GM12878 (cell line): ENCODE results near the gene TNFRSF1B. TPM values are rescaled to one million over a fixed set of nuclear protein-coding genes. Genes with fewer than 3 reads are reported as not detected.
A peak's percentile ranks its signal among the peaks of the same experiment; 100 is the strongest.

ENCODE experiments used
- ATAC-seq: fragments of 200-7000 bp; cut with Tn5 transposase; 3 replicates; pipeline ENCODE4 v1.9.1; 2020; ENCODE audit warnings: mild to moderate bottlenecking, moderate library complexity
- BruUV-seq: library from RNA; stranded (reverse); fragments of 400-500 nt; replicated peaks from 2 replicates; lab custom pipeline; 2021; lab: Mats Ljungman, UMichigan
- CTCF ChIA-PET: fragments of 300-600 bp; sonication (Branson Sonifier 250); formaldehyde crosslinking; extraction: SDS; loops from one replicate; lab custom pipeline; 2021; ENCODE audit warnings: inconsistent platforms; lab: Yijun Ruan, JAX
- POLR2A ChIA-PET: fragments of 350-600 bp; formaldehyde crosslinking; extraction: SDS; loops from one replicate; lab custom pipeline; 2021; ENCODE audit warnings: inconsistent platforms; lab: Charles Lee
- RAD21 ChIA-PET: fragments of 300-600 bp; sonication (Branson Sonifier 250); formaldehyde crosslinking; loops from one replicate; lab custom pipeline; 2023; ENCODE audit warnings: antibody characterized with exemption; ENCODE audit not compliant: unreplicated experiment; lab: Charles Lee
- SMC1A ChIA-PET: fragments of 300-600 bp; sonication (Branson Sonifier 250); formaldehyde crosslinking; loops from one replicate; lab custom pipeline; 2023; ENCODE audit not compliant: unreplicated experiment, uncharacterized antibody; lab: Charles Lee
- DNase-seq: peaks from one replicate; pipeline ENCODE4 v3.0.0-alpha.2; 2011; ENCODE audit warnings: low read depth, low spot score
- FAIRE-seq: peaks from 3 replicates; lab custom pipeline; 2011; peaks lifted over from hg19 to GRCh38; lab: Jason Lieb, UNC
- H2AFZ ChIP-seq: 2 replicates; pipeline ENCODE4 v1.6.0; 2011; ENCODE audit warnings: low read depth, low read length, control low read depth; ENCODE audit not compliant: control insufficient read depth
- H3K27ac ChIP-seq: 2 replicates; pipeline ENCODE4 v1.5.1; 2011; ENCODE audit warnings: control low read depth; ENCODE audit not compliant: control insufficient read depth, insufficient read depth
- H3K27me3 ChIP-seq, 2 experiments: replicated peaks in 1 of 2; 2 replicates each; pipeline versions ENCODE4 v1.6.0 to v1.6.1; 2011; ENCODE audit warnings: low read length in 1 of 2; ENCODE audit not compliant: control insufficient read depth in 2 of 2, insufficient read depth in 2 of 2
- H3K36me3 ChIP-seq, 2 experiments: 2 replicates each; pipeline ENCODE4 v1.5.1; 2011; ENCODE audit warnings: low read length in 1 of 2; ENCODE audit not compliant: control insufficient read depth in 2 of 2, insufficient read depth in 2 of 2
- H3K4me1 ChIP-seq: 2 replicates; pipeline ENCODE4 v1.6.1; 2011; ENCODE audit warnings: mild to moderate bottlenecking, low read length, moderate library complexity, mixed read lengths; ENCODE audit not compliant: control insufficient read depth, insufficient read depth
- H3K4me2 ChIP-seq: 2 replicates; pipeline ENCODE4 v1.6.0; 2011; ENCODE audit warnings: control low read depth; ENCODE audit not compliant: control insufficient read depth, insufficient read depth
- H3K4me3 ChIP-seq: fragments of 200-600 bp; sonication (generic); 2 replicates; pipeline ENCODE4 v1.5.1; 2016
- H3K79me2 ChIP-seq: 2 replicates; pipeline ENCODE4 v1.6.0; 2011; ENCODE audit warnings: low read length; ENCODE audit not compliant: control insufficient read depth, insufficient read depth
- H3K9ac ChIP-seq: 2 replicates; pipeline ENCODE4 v1.8.0; 2011; ENCODE audit warnings: low read length, control low read depth, mixed read lengths; ENCODE audit not compliant: control insufficient read depth, insufficient read depth
- H3K9me3 ChIP-seq: replicated peaks from 3 replicates; pipeline ENCODE4 v1.5.1; 2011; ENCODE audit warnings: mild to moderate bottlenecking, low read length; ENCODE audit not compliant: control insufficient read depth, insufficient read depth
- H4K20me1 ChIP-seq: 2 replicates; pipeline ENCODE4 v1.6.0; 2011; ENCODE audit not compliant: control insufficient read depth, insufficient read depth
- FOXK2 ChIP-seq: fragments of 450-650 bp; IDR thresholded peaks from 2 replicates; pipeline ENCODE4 v1.6.1; 2017; ENCODE audit warnings: mild to moderate bottlenecking, moderate library complexity
- MTA2 ChIP-seq: fragments of 450-650 bp; IDR thresholded peaks from 2 replicates; pipeline ENCODE4 v1.6.1; 2016; ENCODE audit warnings: low read depth, mild to moderate bottlenecking, moderate library complexity
- NFXL1 ChIP-seq: fragments of 450-650 bp; IDR thresholded peaks from 2 replicates; pipeline ENCODE4 v1.6.1; 2017; ENCODE audit warnings: antibody characterized with exemption, mild to moderate bottlenecking, borderline replicate concordance
- SMC3 ChIP-seq: IDR thresholded peaks from 2 replicates; pipeline ENCODE4 v1.6.1; 2011; ENCODE audit warnings: low read length, improper control_type of control experiment, borderline replicate concordance
- WGBS: methylation state at CpG from one replicate; pipeline ENCODE4 v1.1.6; 2016; ENCODE audit warnings: low lambda C conversion rate; ENCODE audit not compliant: insufficient replicate concordance, insufficient coverage; ENCODE audit errors: missing lambda C conversion rate; 5-methylcytosine and 5-hydroxymethylcytosine counted together
- in situ Hi-C: fragments of 300-500 bp; cut with MboI; formaldehyde crosslinking; loops from 9 replicates; pipeline ENCODE4 v1.14.3; 2018; ENCODE audit warnings: mixed read lengths
- intact Hi-C: fragments of 100-400 bp; cut with micrococcal nuclease; formaldehyde crosslinking; loops from one replicate; pipeline ENCODE4 v1.14.2; 2022; ENCODE audit not compliant: unreplicated experiment
- microRNA-seq: library from miRNA; unstranded; fragments of <30 nt; microRNA quantifications from one replicate; pipeline ENCODE4, GENCODE V29; 2018
- polyA plus RNA-seq, 11 experiments: library from polyadenylated mRNA; depleted of rRNA in 4 of 11; unstranded in 6 of 11; stranded (reverse) in 5 of 11; fragments of >200 nt; fragmentation: Nextera tagmentation in 4 of 11; fragmentation: Illumina TruSeq in 1 of 11; extraction: Ambion mirVana in 4 of 11; extraction: Trizol in 1 of 11; gene quantifications; 1 replicate in 1 of 11; 2 replicates in 10 of 11; pipeline versions ENCODE4 v1.2.1 to v1.2.3, GENCODE V29; 2011 to 2016; ENCODE audit warnings: inconsistent platforms in 2 of 11, missing spikeins in 2 of 11, low read depth in 1 of 11
- small RNA-seq: library from RNA; depleted of rRNA; stranded (forward); fragments of <200 nt; gene quantifications from one replicate; pipeline ENCODE3, GENCODE V24; 2014
- total RNA-seq, 4 experiments: library from RNA; depleted of rRNA in 3 of 4; stranded (reverse); fragments of >200 nt in 3 of 4; fragmentation: Illumina TruSeq in 1 of 4; extraction: Trizol in 1 of 4; gene quantifications; 2 replicates each; pipeline versions ENCODE4 v1.2.1 to v1.2.3, GENCODE V29; 2013 to 2021
- TF ChIP-seq, protein P1 (sequence below): IDR thresholded peaks from 2 replicates; pipeline ENCODE4 v1.6.1; 2011; ENCODE audit warnings: low read depth, mild to moderate bottlenecking, low read length, moderate library complexity, borderline replicate concordance; ENCODE audit errors: extremely low read depth

Gene TNFRSF1B
- total and polyA plus RNA-seq, 10 of the 15 experiments (the other 5 are each of a cell fraction or from before 2014, with no cell fraction given): 10.1 to 87.2 (median 37.3) TPM

DNA sequence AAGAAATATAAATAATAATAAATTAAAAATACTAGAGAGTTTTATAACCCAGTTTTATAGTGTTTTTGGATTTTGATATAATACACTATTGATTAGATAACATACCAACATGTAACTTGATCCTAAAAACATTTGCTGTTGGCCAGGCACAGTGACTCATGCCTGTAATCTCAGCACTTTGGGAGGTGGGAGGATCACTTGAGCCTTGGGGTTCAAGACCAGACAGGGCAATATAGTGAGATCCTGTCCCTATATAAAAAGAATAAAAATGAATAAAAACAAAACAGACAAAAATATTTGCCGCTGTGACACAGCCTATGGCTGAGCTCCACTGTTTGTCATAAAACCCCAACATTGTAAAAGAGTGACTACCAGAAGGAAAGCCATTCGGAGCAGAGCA is 89.1 kb downstream of the TNFRSF1B start (continued):
- TF ChIP-seq, protein P1, sequence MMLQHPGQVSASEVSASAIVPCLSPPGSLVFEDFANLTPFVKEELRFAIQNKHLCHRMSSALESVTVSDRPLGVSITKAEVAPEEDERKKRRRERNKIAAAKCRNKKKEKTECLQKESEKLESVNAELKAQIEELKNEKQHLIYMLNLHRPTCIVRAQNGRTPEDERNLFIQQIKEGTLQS: no peak
- no peak for TF ChIP-seq MTA2
- TF ChIP-seq FOXK2: no peak

DNA sequence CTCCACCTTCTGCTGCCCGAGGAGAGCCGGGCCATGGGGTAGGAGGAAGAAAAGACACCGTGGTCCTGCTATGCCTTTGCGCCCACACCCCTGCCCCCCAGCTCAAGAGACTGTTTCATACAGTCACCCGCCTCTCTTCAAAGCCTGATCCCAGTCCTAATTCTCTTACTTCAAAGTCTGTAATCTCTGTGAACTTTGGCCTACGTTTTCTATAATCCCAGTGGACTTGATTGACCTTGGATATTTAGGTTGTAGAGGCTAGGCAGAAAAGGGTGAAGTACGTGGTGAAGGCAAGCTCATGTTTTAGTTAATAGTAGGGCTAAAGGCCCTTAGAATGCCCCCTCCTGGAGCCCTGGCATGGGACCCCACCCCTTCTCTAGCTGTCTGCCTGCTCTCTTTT is 91.5 kb downstream of the TNFRSF1B start:
- H3K36me3 ChIP-seq: peaks cover 3 to 8% of the 10 kb centered on the region in 2 experiments; a peak in 3 of 4 replicates
- in situ Hi-C loops: no loop called here
- H2AFZ ChIP-seq: no peak overlapping the region
- H3K27me3 ChIP-seq: no peaks in the 10 kb centered on the region
- H3K79me2 ChIP-seq: no peaks in the 10 kb centered on the region
- BruUV-seq: no TSS peak
- ATAC-seq (no peak), DNase-seq (no peak), FAIRE-seq (no peak)
- POLR2A ChIA-PET: no interaction called here
- H3K9me3 ChIP-seq: no peaks in the 10 kb centered on the region
- H4K20me1 ChIP-seq: no peaks in the 10 kb centered on the region
- RAD21 ChIA-PET: no interaction called here
- no peak overlapping the region for H3K4me2 ChIP-seq
- intact Hi-C loops: no loop called here
- TF ChIP-seq NFXL1: no peak
- no peak for TF ChIP-seq SMC3
- H3K27ac ChIP-seq: no peak overlapping the region
- H3K4me1 ChIP-seq: no peaks in the 10 kb centered on the region
- no peak overlapping the region for H3K4me3 ChIP-seq
- CTCF ChIA-PET: interaction anchor here (0.8 kb wide), 1 partner anchor 13 kb away, joined by 3 read pairs; no protein-coding TSS in a partner anchor
- 95% methylated on average over 7 of the region's 7 CpGs for WGBS
- no peak overlapping the region for H3K9ac ChIP-seq
- SMC1A ChIA-PET: interaction anchor here (1.3 kb wide), 1 partner anchor 15 kb away, joined by 4 read pairs; no protein-coding TSS in a partner anchor

Small RNA genes within 50 kb of the gene (microRNA-seq; reads per million reads assigned to microRNA genes)
- gene MIR4632 (0.94 reads per million), gene MIR7846 (20.3 reads per million, percentile 55 among the genes with 10 or more reads in this experiment)

Small RNA genes within 50 kb of the gene (small RNA-seq; reads per million reads assigned to genes)
- gene MIR4632 (not detected), gene RF00156 (not detected)

Other genes starting within 250 kb of the TNFRSF1B start
- gene KIAA2013, start 240.6 kb upstream of the TNFRSF1B start, total RNA-seq (2014; rRNA removed): 40.4 and 46.5 TPM in 2 replicates
- 12.8 and 15.3 TPM in 2 replicates for gene KIAA2013, start 240.6 kb upstream of the TNFRSF1B start, total RNA-seq (2014; rRNA removed; fragmentation: Illumina TruSeq; extraction: Trizol)
- 42.4 and 43.2 TPM in 2 replicates for gene KIAA2013, start 240.6 kb upstream of the TNFRSF1B start, total RNA-seq (2021)
- gene KIAA2013, start 240.6 kb upstream of the TNFRSF1B start, polyA plus RNA-seq (2011; rRNA removed): 22.3 and 36.7 TPM in 2 replicates
- 4.3 and 13.1 TPM in 2 replicates for gene KIAA2013, start 240.6 kb upstream of the TNFRSF1B start, polyA plus RNA-seq (2014; fragmentation: Illumina TruSeq; extraction: Trizol)
- gene KIAA2013, start 240.6 kb upstream of the TNFRSF1B start, polyA plus RNA-seq (2014; fragmentation: Nextera tagmentation; extraction: Ambion mirVana): 1 to 10 TPM; 1.9 to 5.0 TPM
- 44.9 and 46.5 TPM in 2 replicates for gene KIAA2013, start 240.6 kb upstream of the TNFRSF1B start, polyA plus RNA-seq (2014; rRNA removed)
- gene KIAA2013, start 240.6 kb upstream of the TNFRSF1B start, polyA plus RNA-seq (2016; fragmentation: Nextera tagmentation; extraction: Ambion mirVana): 1 to 10 TPM; 5.3 to 6.6 TPM
- 30.8 and 35.9 TPM in 2 replicates for gene PLOD1, start 232.3 kb upstream of the TNFRSF1B start, total RNA-seq (2014; rRNA removed)
- gene PLOD1, start 232.3 kb upstream of the TNFRSF1B start, total RNA-seq (2014; rRNA removed; fragmentation: Illumina TruSeq; extraction: Trizol): 19.9 and 20.3 TPM in 2 replicates
- 41.2 and 42.6 TPM in 2 replicates for gene PLOD1, start 232.3 kb upstream of the TNFRSF1B start, total RNA-seq (2021)
- gene PLOD1, start 232.3 kb upstream of the TNFRSF1B start, polyA plus RNA-seq (2011; rRNA removed): 15.5 and 33.5 TPM in 2 replicates
- gene PLOD1, start 232.3 kb upstream of the TNFRSF1B start, polyA plus RNA-seq (2014; fragmentation: Illumina TruSeq; extraction: Trizol): 13.8 and 23.9 TPM in 2 replicates
- 10 to 100 TPM; 10.6 to 11.5 TPM for gene PLOD1, start 232.3 kb upstream of the TNFRSF1B start, polyA plus RNA-seq (2014; fragmentation: Nextera tagmentation; extraction: Ambion mirVana)
- 25.7 and 33.2 TPM in 2 replicates for gene PLOD1, start 232.3 kb upstream of the TNFRSF1B start, polyA plus RNA-seq (2014; rRNA removed)
- gene PLOD1, start 232.3 kb upstream of the TNFRSF1B start, polyA plus RNA-seq (2016; fragmentation: Nextera tagmentation; extraction: Ambion mirVana): 10 to 100 TPM; 32.9 to 37.3 TPM
- gene MFN2, start 186.5 kb upstream of the TNFRSF1B start, total RNA-seq (2014; rRNA removed): 46.1 and 46.2 TPM in 2 replicates
- gene MFN2, start 186.5 kb upstream of the TNFRSF1B start, total RNA-seq (2014; rRNA removed; fragmentation: Illumina TruSeq; extraction: Trizol): 27.5 and 28.7 TPM in 2 replicates
- gene MFN2, start 186.5 kb upstream of the TNFRSF1B start, total RNA-seq (2021): 59.6 and 59.8 TPM in 2 replicates
- gene MFN2, start 186.5 kb upstream of the TNFRSF1B start, polyA plus RNA-seq (2011; rRNA removed): 29.8 and 50.0 TPM in 2 replicates
- 44.0 and 50.1 TPM in 2 replicates for gene MFN2, start 186.5 kb upstream of the TNFRSF1B start, polyA plus RNA-seq (2014; fragmentation: Illumina TruSeq; extraction: Trizol)
- gene MFN2, start 186.5 kb upstream of the TNFRSF1B start, polyA plus RNA-seq (2014; fragmentation: Nextera tagmentation; extraction: Ambion mirVana): 1 to 10 TPM; 5.3 to 6.4 TPM
- gene MFN2, start 186.5 kb upstream of the TNFRSF1B start, polyA plus RNA-seq (2014; rRNA removed): 41.7 and 43.1 TPM in 2 replicates
- 10 to 100 TPM; 59.9 to 64.4 TPM for gene MFN2, start 186.5 kb upstream of the TNFRSF1B start, polyA plus RNA-seq (2016; fragmentation: Nextera tagmentation; extraction: Ambion mirVana)
- gene MIIP, start 147.5 kb upstream of the TNFRSF1B start, total RNA-seq (2014; rRNA removed): 68.8 and 71.3 TPM in 2 replicates
- gene MIIP, start 147.5 kb upstream of the TNFRSF1B start, total RNA-seq (2014; rRNA removed; fragmentation: Illumina TruSeq; extraction: Trizol): 16.6 and 17.1 TPM in 2 replicates
- gene MIIP, start 147.5 kb upstream of the TNFRSF1B start, total RNA-seq (2021): 56.2 and 57.2 TPM in 2 replicates
- gene MIIP, start 147.5 kb upstream of the TNFRSF1B start, polyA plus RNA-seq (2011; rRNA removed): 8.8 and 21.5 TPM in 2 replicates
- 5.4 and 11.6 TPM in 2 replicates for gene MIIP, start 147.5 kb upstream of the TNFRSF1B start, polyA plus RNA-seq (2014; fragmentation: Illumina TruSeq; extraction: Trizol)
- 1 to 10 TPM in 1 of 2 experiments, under 1 TPM in 1; 0.84 to 5.1 TPM for gene MIIP, start 147.5 kb upstream of the TNFRSF1B start, polyA plus RNA-seq (2014; fragmentation: Nextera tagmentation; extraction: Ambion mirVana)
- 65.2 and 70.6 TPM in 2 replicates for gene MIIP, start 147.5 kb upstream of the TNFRSF1B start, polyA plus RNA-seq (2014; rRNA removed)
- 10 to 100 TPM; 82.3 to 95.7 TPM for gene MIIP, start 147.5 kb upstream of the TNFRSF1B start, polyA plus RNA-seq (2016; fragmentation: Nextera tagmentation; extraction: Ambion mirVana)
- gene TNFRSF8, start 103.7 kb upstream of the TNFRSF1B start, total RNA-seq (2014; rRNA removed): 59.6 and 71.1 TPM in 2 replicates
- 32.8 and 40.6 TPM in 2 replicates for gene TNFRSF8, start 103.7 kb upstream of the TNFRSF1B start, total RNA-seq (2014; rRNA removed; fragmentation: Illumina TruSeq; extraction: Trizol)
- 114 and 115 TPM in 2 replicates for gene TNFRSF8, start 103.7 kb upstream of the TNFRSF1B start, total RNA-seq (2021)
- gene TNFRSF8, start 103.7 kb upstream of the TNFRSF1B start, polyA plus RNA-seq (2011; rRNA removed): 18.2 and 40.5 TPM in 2 replicates
- 12.4 and 49.6 TPM in 2 replicates for gene TNFRSF8, start 103.7 kb upstream of the TNFRSF1B start, polyA plus RNA-seq (2014; fragmentation: Illumina TruSeq; extraction: Trizol)
- 10 to 100 TPM in 1 of 2 experiments, 1 to 10 TPM in 1; 9.8 to 32.0 TPM for gene TNFRSF8, start 103.7 kb upstream of the TNFRSF1B start, polyA plus RNA-seq (2014; fragmentation: Nextera tagmentation; extraction: Ambion mirVana)
- 68.0 and 85.0 TPM in 2 replicates for gene TNFRSF8, start 103.7 kb upstream of the TNFRSF1B start, polyA plus RNA-seq (2014; rRNA removed)
- 10 to 100 TPM; 69.7 to 71.9 TPM for gene TNFRSF8, start 103.7 kb upstream of the TNFRSF1B start, polyA plus RNA-seq (2016; fragmentation: Nextera tagmentation; extraction: Ambion mirVana)
- gene VPS13D, start 63.0 kb downstream of the TNFRSF1B start, total RNA-seq (2014; rRNA removed): 9.3 and 10.4 TPM in 2 replicates
- gene VPS13D, start 63.0 kb downstream of the TNFRSF1B start, total RNA-seq (2014; rRNA removed; fragmentation: Illumina TruSeq; extraction: Trizol): 12.2 and 12.9 TPM in 2 replicates
- gene VPS13D, start 63.0 kb downstream of the TNFRSF1B start, total RNA-seq (2021): 14.5 and 16.9 TPM in 2 replicates
- 8.9 and 12.2 TPM in 2 replicates for gene VPS13D, start 63.0 kb downstream of the TNFRSF1B start, polyA plus RNA-seq (2011; rRNA removed)
- 10.0 TPM in 2 replicates for gene VPS13D, start 63.0 kb downstream of the TNFRSF1B start, polyA plus RNA-seq (2014; fragmentation: Illumina TruSeq; extraction: Trizol)
- gene VPS13D, start 63.0 kb downstream of the TNFRSF1B start, polyA plus RNA-seq (2014; fragmentation: Nextera tagmentation; extraction: Ambion mirVana): 1 to 10 TPM; 1.4 to 1.7 TPM
- gene VPS13D, start 63.0 kb downstream of the TNFRSF1B start, polyA plus RNA-seq (2014; rRNA removed): 7.7 and 11.8 TPM in 2 replicates
- gene VPS13D, start 63.0 kb downstream of the TNFRSF1B start, polyA plus RNA-seq (2016; fragmentation: Nextera tagmentation; extraction: Ambion mirVana): 1 to 10 TPM; 4.4 to 4.9 TPM